Neural crest cell (in vitro differentiated cells): Measurements from ENCODE around the gene LRRC36. TPM values are rescaled to one million over a fixed set of nuclear protein-coding genes. Genes with fewer than 3 reads are reported as not detected.

Experiments
- DNase-seq: peaks from one replicate; pipeline ENCODE4 v3.0.0; 2021; ENCODE audit warnings: low read depth, mixed read lengths, low spot score
- H3K27ac Mint-ChIP-seq: one replicate; pipeline ENCODE4 v1.8.0; 2021; ENCODE audit warnings: mild to moderate bottlenecking, mixed read lengths; ENCODE audit not compliant: unreplicated experiment
- H3K27me3 Mint-ChIP-seq: 2 replicates; pipeline ENCODE4 v1.8.0; 2021; ENCODE audit warnings: low read depth, mild to moderate bottlenecking, mixed read lengths
- H3K36me3 Mint-ChIP-seq: 2 replicates; pipeline ENCODE4 v1.8.0; 2021; ENCODE audit warnings: low read depth, mild to moderate bottlenecking, mixed read lengths
- H3K4me1 Mint-ChIP-seq: 2 replicates; pipeline ENCODE4 v1.8.0; 2021; ENCODE audit warnings: mixed read lengths
- H3K4me3 Mint-ChIP-seq: one replicate; pipeline ENCODE4 v1.8.0; 2021; ENCODE audit warnings: mild to moderate bottlenecking, mixed read lengths
- H3K9me3 Mint-ChIP-seq: 2 replicates; pipeline ENCODE4 v1.8.0; 2021; ENCODE audit warnings: mixed read lengths
- CTCF ChIP-seq: fragments of 200-600 bp; sonication (generic); conservative IDR thresholded peaks from 2 replicates; pipeline ENCODE4 v1.5.0; 2021; ENCODE audit warnings: antibody characterized with exemption, mild to moderate bottlenecking
- total RNA-seq: library from RNA; stranded (reverse); gene quantifications from 2 replicates; pipeline ENCODE4 v1.2.1, GENCODE V29; 2021

Gene LRRC36
- total RNA-seq, 1 donor from 2014 or later = 0.21 TPM

DNA sequence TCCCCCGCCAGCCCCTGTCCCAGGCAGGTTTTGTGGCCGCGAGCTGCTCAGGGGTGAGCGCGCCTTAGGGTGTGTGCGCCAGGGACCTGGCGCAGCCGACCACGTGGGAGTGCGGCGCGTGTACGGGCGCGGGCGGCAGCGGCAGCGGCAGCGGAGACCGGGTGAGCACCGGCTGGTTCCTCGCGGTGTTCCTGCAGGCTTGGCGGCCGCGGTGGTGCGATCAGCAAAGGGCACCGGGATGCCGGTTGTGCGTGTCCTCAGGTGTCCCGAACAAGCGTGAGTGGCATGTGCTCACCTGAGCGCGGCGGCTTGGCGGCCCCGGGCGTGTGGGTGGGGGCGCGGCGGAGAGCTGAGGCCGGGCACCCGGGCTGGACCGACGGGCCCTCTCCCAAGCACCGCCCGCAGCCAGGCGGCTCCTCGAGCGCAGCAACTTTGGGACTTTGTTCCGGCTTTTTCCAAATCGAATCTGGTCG is 103.9 kb downstream of the LRRC36 start:
- Mint-ChIP-seq H3K4me1 (peaks cover 18% of the 10 kb centered on the region), H3K36me3 (no peaks in the 10 kb centered on the region), H3K9me3 (no peaks in the 10 kb centered on the region), H3K27ac (no peak overlapping the region), H3K4me3 (peak overlapping the region; percentile 80), H3K27me3 (peaks cover 62% of the 10 kb centered on the region)
- TF ChIP-seq CTCF = no peak
- DNase-seq = no peak

- Mint-ChIP-seq H3K4me1 (peaks cover 18% of the 10 kb centered on the region), H3K27me3 (peaks cover 58% of the 10 kb centered on the region)
Measured at GRCh38 chr16:67430977-67431774, 104.6 kb downstream of the LRRC36 start, which contains the start of gene HSD11B2. Gene HSD11B2, plus strand, starts transcription at chr16:67431121. Its CDS starts 128 bp downstream, at chr16:67431249.

DNA sequence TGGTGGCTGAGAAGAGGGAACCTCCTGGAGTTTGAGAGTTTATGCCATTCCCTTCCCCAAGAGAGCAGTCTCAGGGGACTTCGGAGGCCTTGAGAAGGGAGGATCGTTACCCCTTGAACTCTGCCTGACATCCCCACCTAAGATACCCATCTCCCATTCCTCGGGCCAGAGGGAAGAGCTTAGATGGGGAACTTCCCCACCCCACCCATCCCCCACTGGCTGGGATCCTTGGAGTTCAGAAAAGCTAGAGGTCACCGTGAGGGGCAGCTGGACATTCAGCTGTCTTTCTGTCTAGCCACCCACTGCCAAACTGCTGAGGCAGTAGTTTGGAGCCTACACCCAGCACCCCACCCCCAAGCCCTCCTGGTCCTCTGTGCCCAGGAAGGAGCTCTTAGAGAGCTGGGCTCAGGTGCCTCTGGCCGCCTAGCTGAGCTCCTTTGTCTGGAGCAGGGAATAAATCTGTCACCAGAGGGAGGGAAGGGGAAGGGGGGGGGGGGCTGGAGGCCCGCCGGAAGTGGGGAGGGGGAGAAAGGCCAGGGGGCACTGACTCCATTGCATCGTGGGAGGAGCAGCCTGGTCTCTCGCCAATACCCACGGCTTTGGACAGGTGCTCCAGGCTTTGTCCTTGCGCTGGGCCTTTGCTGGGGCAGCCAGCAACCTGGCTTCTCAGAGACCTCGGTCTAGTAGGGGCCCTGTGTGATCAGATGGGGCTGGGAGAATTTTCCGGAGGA is 105.3 kb downstream of the LRRC36 start:
- H3K4me1 Mint-ChIP-seq = peaks cover 18% of the 10 kb centered on the region
- no peak for TF ChIP-seq CTCF
- DNase-seq = no peak
- H3K27ac Mint-ChIP-seq = peak overlapping the region; percentile 67
- H3K36me3 Mint-ChIP-seq = no peaks in the 10 kb centered on the region
- peaks cover 53% of the 10 kb centered on the region for H3K27me3 Mint-ChIP-seq
- H3K4me3 Mint-ChIP-seq = peak overlapping the region; percentile 78
- no peaks in the 10 kb centered on the region for H3K9me3 Mint-ChIP-seq

More at GRCh38 chr16:67430977-67431774, 104.6 kb downstream of the LRRC36 start, which contains the start of gene HSD11B2:
- no peak within 1 kb of the TSS for H3K27ac Mint-ChIP-seq
- peak within 1 kb of the TSS; percentile 80 for H3K4me3 Mint-ChIP-seq
- H3K36me3 Mint-ChIP-seq = no peaks in the 10 kb centered on the region
- TF ChIP-seq CTCF = no peak
- H3K9me3 Mint-ChIP-seq = no peaks in the 10 kb centered on the region
- peak; percentile 41 for DNase-seq

GRCh38 chr16:67432506-67432890 is 105.9 kb downstream of the LRRC36 start:
- H3K36me3 Mint-ChIP-seq = no peaks in the 10 kb centered on the region
- H3K4me1 Mint-ChIP-seq = peaks cover 18% of the 10 kb centered on the region
- H3K27ac Mint-ChIP-seq = peak overlapping the region; percentile 67
- no peak for TF ChIP-seq CTCF
- peaks cover 49% of the 10 kb centered on the region for H3K27me3 Mint-ChIP-seq
- no peaks in the 10 kb centered on the region for H3K9me3 Mint-ChIP-seq
- no peak for DNase-seq
- peak overlapping the region; percentile 78 for H3K4me3 Mint-ChIP-seq

GRCh38 chr16:67433131-67433719 is 106.6 kb downstream of the LRRC36 start:
- no peaks in the 10 kb centered on the region for H3K9me3 Mint-ChIP-seq
- no peak for TF ChIP-seq CTCF
- H3K27ac Mint-ChIP-seq = no peak overlapping the region
- H3K36me3 Mint-ChIP-seq = no peaks in the 10 kb centered on the region
- H3K27me3 Mint-ChIP-seq = peaks cover 42% of the 10 kb centered on the region
- no peak for DNase-seq
- peaks cover 18% of the 10 kb centered on the region for H3K4me1 Mint-ChIP-seq
- H3K4me3 Mint-ChIP-seq = no peak overlapping the region
